Upper lobe of left lung (tissue), 6 donors: ENCODE results near the gene TMEM170B. TPM values are rescaled to one million over a fixed set of nuclear protein-coding genes. Genes with fewer than 3 reads are reported as not detected.
A peak's percentile ranks its signal among the peaks of the same experiment; 100 is the strongest.

Source experiments
- ATAC-seq, 2 donors: fragments of 200-7000 bp; cut with Tn5 transposase; one replicate each; pipeline ENCODE4 v1.9.1; 2022; ENCODE audit warnings: mild to moderate bottlenecking in 2 of 2, moderate library complexity in 2 of 2; ENCODE audit not compliant: low FRiP score in 2 of 2
- DNase-seq, 2 donors: peaks; one replicate each; pipeline ENCODE4 v3.0.0-alpha.2; 2019 to 2020
- H3K27ac ChIP-seq, 4 donors: fragments of 200-600 bp; sonication (generic); one replicate each; pipeline ENCODE4 v1.5.1; 2016 to 2019
- H3K27me3 ChIP-seq, 4 donors: fragments of 200-600 bp; sonication (generic); one replicate each; pipeline ENCODE4 v1.5.1; 2017 to 2019
- H3K36me3 ChIP-seq, 4 donors: fragments of 200-600 bp; sonication (generic); one replicate each; pipeline ENCODE4 v1.5.1; 2016 to 2019
- H3K4me1 ChIP-seq, 4 donors: fragments of 200-600 bp; sonication (generic); one replicate each; pipeline ENCODE4 v1.5.1; 2018 to 2019
- H3K4me3 ChIP-seq, 4 donors: fragments of 200-600 bp; sonication (generic); one replicate each; pipeline ENCODE4 v1.5.1; 2017 to 2019; ENCODE audit warnings: mild to moderate bottlenecking in 2 of 4, moderate library complexity in 1 of 4
- H3K9me3 ChIP-seq, 4 donors: fragments of 200-600 bp; sonication (generic); one replicate each; pipeline ENCODE4 v1.5.1; 2018 to 2019
- EP300 ChIP-seq, 4 donors: sonication (generic); formaldehyde crosslinking; IDR thresholded peaks; one replicate each; pipeline ENCODE4 v1.5.1; 2017; ENCODE audit warnings: antibody characterized with exemption in 4 of 4, control low read depth in 2 of 4
- POLR2A ChIP-seq, 4 donors: fragments of 450-650 bp; IDR thresholded peaks; one replicate each; pipeline ENCODE4 v1.5.1; 2016 to 2017; ENCODE audit warnings: antibody characterized with exemption in 4 of 4, mild to moderate bottlenecking in 2 of 4
- POLR2AphosphoS5 ChIP-seq, 2 donors: sonication (generic); formaldehyde crosslinking; IDR thresholded peaks; one replicate each; pipeline ENCODE4 v1.5.1; 2017; ENCODE audit warnings: antibody characterized with exemption in 2 of 2
- WGBS, 2 donors: methylation state at CpG; one replicate each; pipeline ENCODE4 v1.1.5; 2017 to 2018; 5-methylcytosine and 5-hydroxymethylcytosine counted together
- total RNA-seq, 6 donors: library from RNA; depleted of rRNA in 4 of 6; stranded (reverse); fragments of >200 nt in 4 of 6; gene quantifications; one replicate each; pipeline versions ENCODE4 v1.1.0 to v1.2.1, GENCODE V29; 2016 to 2021
- TF ChIP-seq, protein P1 (sequence below), 6 experiments: fragments of 450-650 bp in 4 of 6; fragments of 200-600 bp in 2 of 6; sonication (generic) in 2 of 6; IDR thresholded peaks; one replicate each; pipeline ENCODE4 v1.5.1; 2016 to 2019; ENCODE audit warnings: antibody characterized with exemption in 6 of 6
- donor health status: DM: no; HTN: no; CAD: no; lungs with moderate emphysema.
- donor health status: DM: no; HTN: yes; CAD: no; lungs with severe emphysema.

TMEM170B gene
- total RNA-seq, 6 donors from 2014 or later = 3.0 to 12.9 (median 6.0) TPM

DNA sequence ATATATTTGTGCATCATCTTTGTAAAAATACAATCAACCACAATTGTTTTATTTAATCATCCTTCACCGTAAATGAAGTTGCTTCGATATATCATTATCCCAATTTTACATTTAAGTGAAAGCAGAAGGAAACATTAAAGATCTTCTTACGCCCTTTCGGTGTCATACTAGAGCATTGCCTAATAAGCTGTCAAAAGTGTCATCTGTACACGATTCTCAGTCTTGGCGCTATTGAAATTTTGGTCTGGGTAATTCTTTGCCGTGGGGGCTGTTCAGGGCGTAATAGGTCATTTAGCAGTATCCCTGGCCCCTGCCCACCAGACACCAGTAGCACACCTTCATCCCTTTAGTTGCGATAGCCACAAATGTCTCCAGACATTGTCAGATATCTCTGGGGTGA, 40.4 kb upstream of the TMEM170B start:
- ATAC-seq = peak in 1 of 2 donors; percentile 16
- WGBS, 2 donors = 75 to 81% methylated on average over 9 of the region's 9 CpGs

DNA sequence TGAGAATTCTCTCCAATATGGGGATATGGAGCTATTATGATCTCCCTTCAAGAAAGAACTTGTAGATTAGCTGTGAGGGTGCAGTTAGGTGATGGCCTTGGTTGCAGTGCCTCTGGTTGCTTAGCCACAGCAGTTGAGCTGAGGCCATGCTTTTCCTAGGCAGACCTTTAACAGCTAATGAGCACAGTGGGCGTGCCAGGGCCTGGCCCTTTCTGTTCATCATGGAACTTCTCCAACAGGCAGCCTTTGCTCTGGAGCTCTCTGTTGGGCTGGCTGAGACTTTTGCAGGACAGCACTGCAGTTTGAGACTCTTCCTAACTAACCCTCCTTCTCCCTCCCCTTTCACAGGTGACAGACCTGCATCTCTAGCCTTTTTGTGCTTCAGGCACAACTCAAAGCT, 39.7 kb upstream of the TMEM170B start:
- Histone ChIP-seq H3K4me3 (no peak overlapping the region), H3K4me1 (peaks cover 14 to 30% (median 22%) of the 10 kb centered on the region in 4 donors), H3K27ac (no peak overlapping the region), H3K27me3 (no peaks in the 10 kb centered on the region), H3K9me3 (no peaks in the 10 kb centered on the region), H3K36me3 (no peaks in the 10 kb centered on the region)
- DNase-seq = no peak
- TF ChIP-seq, protein P1, sequence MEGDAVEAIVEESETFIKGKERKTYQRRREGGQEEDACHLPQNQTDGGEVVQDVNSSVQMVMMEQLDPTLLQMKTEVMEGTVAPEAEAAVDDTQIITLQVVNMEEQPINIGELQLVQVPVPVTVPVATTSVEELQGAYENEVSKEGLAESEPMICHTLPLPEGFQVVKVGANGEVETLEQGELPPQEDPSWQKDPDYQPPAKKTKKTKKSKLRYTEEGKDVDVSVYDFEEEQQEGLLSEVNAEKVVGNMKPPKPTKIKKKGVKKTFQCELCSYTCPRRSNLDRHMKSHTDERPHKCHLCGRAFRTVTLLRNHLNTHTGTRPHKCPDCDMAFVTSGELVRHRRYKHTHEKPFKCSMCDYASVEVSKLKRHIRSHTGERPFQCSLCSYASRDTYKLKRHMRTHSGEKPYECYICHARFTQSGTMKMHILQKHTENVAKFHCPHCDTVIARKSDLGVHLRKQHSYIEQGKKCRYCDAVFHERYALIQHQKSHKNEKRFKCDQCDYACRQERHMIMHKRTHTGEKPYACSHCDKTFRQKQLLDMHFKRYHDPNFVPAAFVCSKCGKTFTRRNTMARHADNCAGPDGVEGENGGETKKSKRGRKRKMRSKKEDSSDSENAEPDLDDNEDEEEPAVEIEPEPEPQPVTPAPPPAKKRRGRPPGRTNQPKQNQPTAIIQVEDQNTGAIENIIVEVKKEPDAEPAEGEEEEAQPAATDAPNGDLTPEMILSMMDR (IDR thresholded peaks at IDR 0.05) = no peak
- TF ChIP-seq POLR2A (IDR thresholded peaks at IDR 0.05) (no peak), POLR2AphosphoS5 (IDR thresholded peaks at IDR 0.05) (no peak), EP300 (IDR thresholded peaks at IDR 0.05) (no peak)
- ATAC-seq = no peak
- 83% methylated on average over 1 of the region's 1 CpG for WGBS, 2 donors

More for the DNA sequence above, 40.4 kb upstream of the TMEM170B start:
- Histone ChIP-seq H3K27me3 (no peaks in the 10 kb centered on the region), H3K9me3 (no peaks in the 10 kb centered on the region), H3K27ac (peak overlapping the region in 2 of 4 donors; percentile 23 to 70), H3K4me1 (peaks cover 14 to 30% (median 22%) of the 10 kb centered on the region in 4 donors), H3K4me3 (no peak overlapping the region), H3K36me3 (no peaks in the 10 kb centered on the region)
- TF ChIP-seq, protein P1 (IDR thresholded peaks at IDR 0.05) = no peak
- TF ChIP-seq POLR2A (IDR thresholded peaks at IDR 0.05) (no peak), POLR2AphosphoS5 (IDR thresholded peaks at IDR 0.05) (no peak), EP300 (IDR thresholded peaks at IDR 0.05) (no peak)
- DNase-seq = no peak

DNA sequence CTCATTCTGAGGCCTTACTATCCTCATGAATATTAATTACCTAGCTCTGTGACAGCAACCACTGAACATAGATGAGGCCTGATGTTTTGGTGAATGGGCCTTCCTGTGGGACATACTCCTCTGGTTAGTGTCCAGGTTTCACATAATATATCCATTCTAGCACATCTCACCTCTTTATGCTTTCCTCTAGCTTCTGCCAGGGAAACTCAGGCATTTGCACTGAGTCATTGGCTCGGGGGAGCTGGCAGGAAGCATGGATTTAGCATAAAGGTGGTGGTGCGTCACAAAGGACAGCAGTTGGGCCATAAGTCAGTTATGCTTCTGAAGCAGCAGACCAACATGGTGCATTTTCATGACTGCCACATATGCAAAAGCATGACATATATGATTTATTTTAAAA, 37.5 kb upstream of the TMEM170B start:
- WGBS, 2 donors = 86 to 100% methylated on average over 2 of the region's 2 CpGs
- no peak for TF ChIP-seq POLR2A (IDR thresholded peaks at IDR 0.05)
- TF ChIP-seq, protein P1 (IDR thresholded peaks at IDR 0.05) = no peak
- TF ChIP-seq POLR2AphosphoS5 (IDR thresholded peaks at IDR 0.05) = no peak
- TF ChIP-seq EP300 (IDR thresholded peaks at IDR 0.05) = no peak

DNA sequence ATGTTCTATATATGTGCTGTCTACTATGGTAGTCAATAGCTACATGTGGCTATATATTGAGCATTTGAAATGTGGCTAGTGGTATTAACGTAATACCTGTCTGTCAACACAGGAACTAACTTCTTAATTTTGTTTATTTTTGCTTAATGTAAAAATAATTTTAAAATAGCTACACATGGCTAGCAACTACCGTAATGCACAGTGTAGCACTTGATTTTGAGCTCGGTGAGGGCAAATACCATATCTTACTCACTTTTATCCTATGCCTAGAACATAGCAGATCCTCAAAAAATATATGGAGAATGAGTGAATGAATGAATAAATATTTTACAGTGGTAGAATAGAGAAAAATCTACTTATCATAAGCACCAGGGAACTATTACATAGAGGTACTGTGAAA, 28.1 kb upstream of the TMEM170B start:
- H3K27ac ChIP-seq = no peak overlapping the region
- no peaks in the 10 kb centered on the region for H3K36me3 ChIP-seq
- no peaks in the 10 kb centered on the region for H3K9me3 ChIP-seq
- TF ChIP-seq POLR2A (IDR thresholded peaks at IDR 0.05) = no peak
- TF ChIP-seq, protein P1 (IDR thresholded peaks at IDR 0.05) = no peak
- no peak for TF ChIP-seq POLR2AphosphoS5 (IDR thresholded peaks at IDR 0.05)
- TF ChIP-seq EP300 (IDR thresholded peaks at IDR 0.05) = no peak
- DNase-seq (no peak), ATAC-seq (no peak)
- no peak overlapping the region for H3K4me3 ChIP-seq
- 95 to 97% methylated on average over 3 of the region's 3 CpGs for WGBS, 2 donors
- no peaks in the 10 kb centered on the region for H3K27me3 ChIP-seq
- no peaks in the 10 kb centered on the region for H3K4me1 ChIP-seq

More for the DNA sequence above, 37.5 kb upstream of the TMEM170B start:
- H3K27ac ChIP-seq = no peak overlapping the region
- DNase-seq (no peak), ATAC-seq (no peak)
- H3K4me1 ChIP-seq = peaks cover 14 to 22% (median 17%) of the 10 kb centered on the region in 4 donors
- H3K36me3 ChIP-seq = no peaks in the 10 kb centered on the region
- H3K9me3 ChIP-seq = no peaks in the 10 kb centered on the region
- H3K4me3 ChIP-seq = no peak overlapping the region
- no peaks in the 10 kb centered on the region for H3K27me3 ChIP-seq

DNA sequence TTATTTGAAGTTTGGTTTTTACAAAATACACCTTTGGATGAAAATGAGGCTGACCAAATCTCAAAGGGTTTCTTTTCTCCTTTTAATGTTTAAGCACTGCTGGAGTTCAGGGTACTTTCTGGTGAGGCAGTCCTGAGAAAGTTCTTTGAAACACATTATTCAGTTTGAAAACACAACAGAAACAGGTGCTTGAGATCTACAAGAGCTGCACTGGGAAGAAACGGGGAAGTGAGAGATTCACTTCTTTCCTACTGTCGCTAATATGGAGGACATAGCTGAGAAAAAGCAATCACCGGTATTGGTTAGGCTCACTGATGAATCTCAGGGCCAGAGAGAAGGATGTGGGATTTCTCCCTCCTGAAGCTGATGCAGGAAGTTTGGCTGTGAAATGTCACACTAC, 22.9 kb upstream of the TMEM170B start:
- TF ChIP-seq, protein P1 (IDR thresholded peaks at IDR 0.05) = no peak
- TF ChIP-seq POLR2AphosphoS5 (IDR thresholded peaks at IDR 0.05) = no peak
- no peak for TF ChIP-seq EP300 (IDR thresholded peaks at IDR 0.05)
- TF ChIP-seq POLR2A (IDR thresholded peaks at IDR 0.05) = no peak
- H3K9me3 ChIP-seq = peaks cover 0 to 3% (median 0%) of the 10 kb centered on the region in 4 donors
- ATAC-seq (no peak), DNase-seq (no peak)
- no peak overlapping the region for H3K4me3 ChIP-seq
- H3K27me3 ChIP-seq = no peaks in the 10 kb centered on the region
- H3K36me3 ChIP-seq = no peaks in the 10 kb centered on the region
- no peaks in the 10 kb centered on the region for H3K4me1 ChIP-seq
- WGBS, 2 donors = 51 to 68% methylated on average over 3 of the region's 3 CpGs
- no peak overlapping the region for H3K27ac ChIP-seq
